H1 (cell line): Measurements from ENCODE around the gene TTC24. TPM values are rescaled to one million over a fixed set of nuclear protein-coding genes. Genes with fewer than 3 reads are reported as not detected.

ENCODE experiments used
- CTCF ChIA-PET: fragments of 300-600 bp; sonication (Branson Sonifier 250); formaldehyde crosslinking; loops from one replicate; lab custom pipeline; 2021; ENCODE audit not compliant: partially characterized antibody; lab: Charles Lee
- POLR2A ChIA-PET: fragments of 300-600 bp; sonication (Branson Sonifier 250); formaldehyde crosslinking; loops from one replicate; lab custom pipeline; 2021; ENCODE audit warnings: inconsistent platforms; ENCODE audit not compliant: partially characterized antibody; lab: Charles Lee
- DNase-seq, 2 experiments: peaks; one replicate each; pipeline versions ENCODE4 v3.0.0 to v3.0.0-alpha.2; 2010 to 2022; ENCODE audit warnings: low spot score in 2 of 2, low read depth in 1 of 2, mixed read lengths in 1 of 2
- FAIRE-seq: peaks from 2 replicates; lab custom pipeline; 2011; peaks lifted over from hg19 to GRCh38; lab: Jason Lieb, UNC
- H2AFZ ChIP-seq: 2 replicates; pipeline ENCODE4 v1.8.1; 2012; ENCODE audit warnings: low read length, inconsistent platforms
- H2AK5ac ChIP-seq: 2 replicates; pipeline ENCODE4 v1.6.1; 2013; ENCODE audit warnings: low read depth, low read length
- H2BK120ac ChIP-seq: replicated peaks from 2 replicates; pipeline ENCODE3; 2013; ENCODE audit warnings: low read depth, low read length, inconsistent platforms
- H2BK12ac ChIP-seq: 2 replicates; pipeline ENCODE4 v1.6.1; 2013; ENCODE audit warnings: low read depth, low read length
- H2BK15ac ChIP-seq: 2 replicates; pipeline ENCODE4 v1.6.1; 2013; ENCODE audit warnings: low read length
- H2BK20ac ChIP-seq: 2 replicates; pipeline ENCODE4 v1.6.1; 2013; ENCODE audit warnings: low read length
- H2BK5ac ChIP-seq: 2 replicates; pipeline ENCODE4 v1.6.1; 2013; ENCODE audit warnings: low read depth, low read length
- H3K14ac ChIP-seq: 2 replicates; pipeline ENCODE4 v1.6.1; 2013; ENCODE audit warnings: inconsistent platforms; ENCODE audit not compliant: insufficient read length
- H3K18ac ChIP-seq: 2 replicates; pipeline ENCODE4 v1.6.1; 2013; ENCODE audit warnings: low read length; ENCODE audit errors: extremely low read depth
- H3K23ac ChIP-seq: 2 replicates; pipeline ENCODE4 v1.6.1; 2013; ENCODE audit warnings: inconsistent platforms; ENCODE audit not compliant: insufficient read length
- H3K23me2 ChIP-seq: 2 replicates; pipeline ENCODE4 v1.6.1; 2013; ENCODE audit warnings: low read depth, low read length
- H3K27ac ChIP-seq: 2 replicates; pipeline ENCODE4 v1.6.1; 2011; ENCODE audit warnings: low read depth, low read length, inconsistent platforms
- H3K27me3 ChIP-seq, 4 experiments: replicated peaks in 1 of 4; 1 replicate in 1 of 4; 2 replicates in 3 of 4; pipeline versions ENCODE4 v1.6.1 to v1.8.1; 2011 to 2013; ENCODE audit warnings: low read length in 3 of 4, mild to moderate bottlenecking in 3 of 4, inconsistent platforms in 2 of 4, mixed read lengths in 2 of 4, moderate library complexity in 1 of 4; ENCODE audit not compliant: control insufficient read depth in 3 of 4, insufficient read depth in 3 of 4; ENCODE audit errors: extremely low read depth in 1 of 4
- H3K36me3 ChIP-seq, 4 experiments: 2 replicates each; pipeline versions ENCODE4 v1.6.1 to v1.8.1; 2011 to 2013; ENCODE audit warnings: mild to moderate bottlenecking in 4 of 4, low read length in 3 of 4, moderate library complexity in 2 of 4, control low read depth in 1 of 4, inconsistent platforms in 1 of 4; ENCODE audit not compliant: insufficient read depth in 4 of 4, control insufficient read depth in 2 of 4
- H3K4ac ChIP-seq: replicated peaks from 2 replicates; pipeline ENCODE3; 2013; ENCODE audit warnings: low read length, low read depth, mixed read lengths, inconsistent platforms; ENCODE audit not compliant: insufficient read length
- H3K4me1 ChIP-seq, 4 experiments: replicated peaks in 1 of 4; 1 replicate in 1 of 4; 2 replicates in 3 of 4; pipeline versions ENCODE4 v1.6.1 to v1.8.1; 2011 to 2013; ENCODE audit warnings: low read length in 3 of 4, inconsistent platforms in 2 of 4, mixed read lengths in 1 of 4; ENCODE audit not compliant: insufficient read depth in 4 of 4, control insufficient read depth in 3 of 4
- H3K4me2 ChIP-seq, 2 experiments: 2 replicates each; pipeline versions ENCODE4 v1.6.1 to v1.8.1; 2011 to 2013; ENCODE audit warnings: low read depth in 2 of 2, low read length in 2 of 2, control low read depth in 1 of 2, inconsistent platforms in 1 of 2, mild to moderate bottlenecking in 1 of 2; ENCODE audit not compliant: insufficient read depth in 1 of 2
- H3K4me3 ChIP-seq, 4 experiments: fragments of 200-600, 300-600 bp in 1 of 4; sonication (generic), shearing (Covaris generic), sonication (Bioruptor Twin) in 1 of 4; 2 replicates each; pipeline versions ENCODE4 v1.5.1 to v1.8.1; 2011 to 2016; ENCODE audit warnings: low read length in 4 of 4, low read depth in 3 of 4, control low read depth in 2 of 4, inconsistent platforms in 2 of 4, mild to moderate bottlenecking in 2 of 4, mixed read lengths in 1 of 4, moderate library complexity in 1 of 4; ENCODE audit not compliant: insufficient read depth in 2 of 4; ENCODE audit errors: extremely low read depth in 1 of 4
- H3K56ac ChIP-seq: replicated peaks from 2 replicates; pipeline ENCODE3; 2013; ENCODE audit warnings: low read depth, mild to moderate bottlenecking, mixed read lengths, low read length, inconsistent platforms; ENCODE audit not compliant: insufficient read length
- H3K79me1 ChIP-seq: 2 replicates; pipeline ENCODE4 v1.6.1; 2013; ENCODE audit warnings: low read depth, low read length, control low read depth
- H3K79me2 ChIP-seq, 2 experiments: 2 replicates each; pipeline versions ENCODE4 v1.6.1 to v1.8.1; 2012 to 2013; ENCODE audit warnings: low read length in 2 of 2, mild to moderate bottlenecking in 2 of 2, inconsistent platforms in 1 of 2; ENCODE audit not compliant: insufficient read depth in 2 of 2, control insufficient read depth in 1 of 2
- H3K9ac ChIP-seq, 4 experiments: replicated peaks in 1 of 4; 1 replicate in 1 of 4; 2 replicates in 3 of 4; pipeline versions ENCODE4 v1.6.1 to v1.8.1; 2011 to 2013; ENCODE audit warnings: low read depth in 3 of 4, low read length in 3 of 4, control low read depth in 2 of 4, mild to moderate bottlenecking in 2 of 4, moderate library complexity in 2 of 4, inconsistent platforms in 1 of 4; ENCODE audit errors: extremely low read depth in 1 of 4
- H3K9me3 ChIP-seq, 2 experiments: 2 replicates each; pipeline versions ENCODE4 v1.6.1 to v1.8.1; 2012 to 2013; ENCODE audit warnings: mild to moderate bottlenecking in 2 of 2, moderate library complexity in 2 of 2, control low read depth in 1 of 2, inconsistent platforms in 1 of 2, low read depth in 1 of 2, low read length in 1 of 2, mixed read lengths in 1 of 2; ENCODE audit not compliant: insufficient read depth in 2 of 2
- H4K20me1 ChIP-seq, 2 experiments: replicated peaks in 1 of 2; 2 replicates each; pipeline versions ENCODE3 to v1.8.1; 2011 to 2013; ENCODE audit warnings: inconsistent platforms in 2 of 2, low read length in 2 of 2, mild to moderate bottlenecking in 1 of 2; ENCODE audit not compliant: insufficient read depth in 2 of 2, control insufficient read depth in 1 of 2
- H4K5ac ChIP-seq: 2 replicates; pipeline ENCODE4 v1.6.1; 2013; ENCODE audit warnings: low read length, low read depth, mixed read lengths, inconsistent platforms; ENCODE audit not compliant: insufficient read length
- H4K8ac ChIP-seq: 2 replicates; pipeline ENCODE4 v1.8.0; 2013; ENCODE audit warnings: mild to moderate bottlenecking, moderate library complexity, low read length, inconsistent platforms; ENCODE audit not compliant: insufficient read depth; ENCODE audit errors: extremely low read depth
- H4K91ac ChIP-seq: replicated peaks from 2 replicates; pipeline ENCODE3; 2013; ENCODE audit warnings: low read length, mixed read lengths, inconsistent platforms; ENCODE audit not compliant: insufficient read length
- ASH2L ChIP-seq: fragments of 200-600, 300-600 bp; sonication (generic); IDR thresholded peaks from one replicate; pipeline ENCODE4 v1.7.1; 2017; ENCODE audit warnings: low read length
- CEBPB ChIP-seq: IDR thresholded peaks from 2 replicates; pipeline ENCODE4 v1.6.1; 2012; ENCODE audit warnings: low read depth, low read length
- HDAC6 ChIP-seq: IDR thresholded peaks from one replicate; pipeline ENCODE4 v1.7.1; 2012; ENCODE audit warnings: low read depth, mild to moderate bottlenecking, inconsistent platforms, low read length, moderate library complexity
- POLR2A ChIP-seq, 2 experiments: IDR thresholded peaks; 1 replicate in 1 of 2; 2 replicates in 1 of 2; pipeline ENCODE4 v1.6.1; 2011; ENCODE audit warnings: low read depth in 2 of 2, low read length in 2 of 2, mild to moderate bottlenecking in 2 of 2; ENCODE audit errors: control extremely low read depth in 1 of 2
- TAF7 ChIP-seq: optimal IDR thresholded peaks from 2 replicates; pipeline ENCODE3; 2011; ENCODE audit warnings: low read depth, mild to moderate bottlenecking, inconsistent platforms, low read length, moderate library complexity, borderline replicate concordance
- USF2 ChIP-seq: IDR thresholded peaks from 2 replicates; pipeline ENCODE4 v1.6.1; 2011; ENCODE audit warnings: low read length, improper control_type of control experiment
- WGBS, 2 experiments: shearing (Covaris generic) in 1 of 2; methylation state at CpG; one replicate each; pipeline versions ENCODE4 v1.1.6 to v1.1.7; 2013 to 2015; ENCODE audit warnings: low lambda C conversion rate in 2 of 2, mixed read lengths in 2 of 2, inconsistent platforms in 1 of 2, low coverage in 1 of 2, missing lambda C conversion rate in 1 of 2; ENCODE audit not compliant: insufficient replicate concordance in 2 of 2, insufficient coverage in 1 of 2, insufficient read length in 1 of 2; ENCODE audit errors: extremely low coverage in 1 of 2, missing lambda C conversion rate in 1 of 2; 5-methylcytosine and 5-hydroxymethylcytosine counted together
- polyA plus RNA-seq, 7 experiments: library from polyadenylated mRNA; depleted of rRNA in 3 of 7; stranded (reverse) in 5 of 7; unstranded in 2 of 7; fragments of >200 nt in 5 of 7; fragments of 200-250 nt in 2 of 7; gene quantifications; 1 replicate in 5 of 7; 2 replicates in 1 of 7; 4 replicates in 1 of 7; pipeline versions ENCODE4 v1.2.1 to v1.2.3, GENCODE V29; 2011 to 2013; ENCODE audit warnings: missing spikeins in 2 of 7, mixed read lengths in 2 of 7
- total RNA-seq: library from RNA; stranded (reverse); fragmentation: NEBNext Ultra II Directional; extraction: Animal tissue kit (Norgen Biotek cat#: 25700); gene quantifications from 2 replicates; pipeline ENCODE4 v1.2.1, GENCODE V29; 2021

The TTC24 gene
- total and polyA plus RNA-seq, 2 of the 8 experiments (the other 6 are each of a cell fraction or from before 2014, with no cell fraction given): 0.08 TPM; not detected in 1

- no peak overlapping the region for H3K23ac ChIP-seq
- H3K79me2 ChIP-seq: no peaks in the 10 kb centered on the region
- H3K23me2 ChIP-seq: no peaks in the 10 kb centered on the region
- H3K14ac ChIP-seq: no peak overlapping the region
- no peak overlapping the region for H3K18ac ChIP-seq
- H3K36me3 ChIP-seq: no peaks in the 10 kb centered on the region
- H2BK120ac ChIP-seq: no peak overlapping the region
- no peak overlapping the region for H2BK15ac ChIP-seq
- no peak overlapping the region for H2BK12ac ChIP-seq
- no peak overlapping the region for H3K4me2 ChIP-seq
- no peaks in the 10 kb centered on the region for H3K4me1 ChIP-seq
- H2BK5ac ChIP-seq: no peak overlapping the region
- H4K5ac ChIP-seq: no peak overlapping the region
- H4K20me1 ChIP-seq: no peaks in the 10 kb centered on the region
- no peak overlapping the region for H3K56ac ChIP-seq
- CTCF ChIA-PET: interaction anchor here (0.7 to 43.0 kb wide), 19 partner anchors 8 to 167 kb away, joined by 3 to 868 read pairs (median 4); partner anchors contain the start of genes BCAN, GPATCH4, NES and TTC24
- H3K79me1 ChIP-seq: no peaks in the 10 kb centered on the region
- no peak overlapping the region for H2AK5ac ChIP-seq
- H2BK20ac ChIP-seq: no peak overlapping the region
- 91% methylated on average over 3 of the region's 3 CpGs; no CpG with 5 or more reads in 1 of the 2 experiments for WGBS, 2 experiments
- no peak overlapping the region for H4K91ac ChIP-seq
- H3K9me3 ChIP-seq: no peaks in the 10 kb centered on the region
- H3K4me3 ChIP-seq: no peak overlapping the region
- POLR2A ChIA-PET: interaction anchor here (1.3 to 2.2 kb wide), 5 partner anchors 10 to 28 kb away, joined by 4 to 8 read pairs (median 5); partner anchors contain the start of gene NAXE
- no peak overlapping the region for H2AFZ ChIP-seq
- no peak overlapping the region for H3K4ac ChIP-seq
- no peak overlapping the region for H4K8ac ChIP-seq
- no peak overlapping the region for H3K9ac ChIP-seq
- FAIRE-seq (no peak), DNase-seq (no peak)
- H3K27me3 ChIP-seq: 0 out of 7 replicates have a peak, but pooled peaks cover 0 to 3% (median 0%) of the 10 kb centered on the region in 4 experiments
- no peak overlapping the region for H3K27ac ChIP-seq
- TF ChIP-seq ASH2L: no peak
- TF ChIP-seq TAF7: no peak
- no peak for TF ChIP-seq CEBPB
- no peak for TF ChIP-seq POLR2A (IDR thresholded peaks at IDR 0.05; ENCODE audit: control extremely low read depth in 1 of 2, low read depth in 2 of 2, low read length in 2 of 2)
- TF ChIP-seq HDAC6: no peak
- TF ChIP-seq USF2: no peak
Measured at GRCh38 chr1:156612666-156613065, 33.1 kb downstream of the TTC24 start.
